Peyer's patch (tissue), 4 donors: Measurements from ENCODE around the gene SLC30A5.

Experiments
- POLR2A ChIP-seq, 2 donors: fragments of 450-650 bp; IDR thresholded peaks; one replicate each; pipeline ENCODE4 v1.5.1; 2017; ENCODE audit warnings: antibody characterized with exemption in 2 of 2, mild to moderate bottlenecking in 2 of 2, moderate library complexity in 2 of 2
- TF ChIP-seq, protein P1 (sequence below), 6 experiments: fragments of 450-650 bp in 4 of 6; fragments of 200-600 bp in 2 of 6; sonication (generic) in 1 of 6; IDR thresholded peaks; one replicate each; pipeline ENCODE4 v1.5.1; 2017 to 2019; ENCODE audit warnings: antibody characterized with exemption in 6 of 6, mild to moderate bottlenecking in 3 of 6, moderate library complexity in 1 of 6

DNA sequence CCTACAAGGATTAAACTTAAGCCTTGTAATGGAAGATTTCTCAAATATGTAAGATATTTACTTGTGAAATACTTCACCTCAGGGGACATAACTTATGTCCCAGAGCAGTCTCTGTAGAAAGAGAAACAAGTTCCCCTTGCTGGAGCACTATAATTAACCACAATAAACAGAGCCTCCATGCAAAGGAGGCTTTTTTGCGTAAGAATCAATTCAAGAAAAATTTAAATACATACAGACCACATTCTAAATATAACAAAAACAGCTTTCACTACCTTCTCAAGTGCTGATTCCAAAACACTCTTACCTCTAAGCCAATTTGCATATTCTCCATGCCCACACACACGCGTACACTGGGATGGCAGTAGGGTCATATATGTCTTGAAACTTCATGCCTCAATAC, 42.5 kb downstream of the SLC30A5 start:
- TF ChIP-seq, protein P1, sequence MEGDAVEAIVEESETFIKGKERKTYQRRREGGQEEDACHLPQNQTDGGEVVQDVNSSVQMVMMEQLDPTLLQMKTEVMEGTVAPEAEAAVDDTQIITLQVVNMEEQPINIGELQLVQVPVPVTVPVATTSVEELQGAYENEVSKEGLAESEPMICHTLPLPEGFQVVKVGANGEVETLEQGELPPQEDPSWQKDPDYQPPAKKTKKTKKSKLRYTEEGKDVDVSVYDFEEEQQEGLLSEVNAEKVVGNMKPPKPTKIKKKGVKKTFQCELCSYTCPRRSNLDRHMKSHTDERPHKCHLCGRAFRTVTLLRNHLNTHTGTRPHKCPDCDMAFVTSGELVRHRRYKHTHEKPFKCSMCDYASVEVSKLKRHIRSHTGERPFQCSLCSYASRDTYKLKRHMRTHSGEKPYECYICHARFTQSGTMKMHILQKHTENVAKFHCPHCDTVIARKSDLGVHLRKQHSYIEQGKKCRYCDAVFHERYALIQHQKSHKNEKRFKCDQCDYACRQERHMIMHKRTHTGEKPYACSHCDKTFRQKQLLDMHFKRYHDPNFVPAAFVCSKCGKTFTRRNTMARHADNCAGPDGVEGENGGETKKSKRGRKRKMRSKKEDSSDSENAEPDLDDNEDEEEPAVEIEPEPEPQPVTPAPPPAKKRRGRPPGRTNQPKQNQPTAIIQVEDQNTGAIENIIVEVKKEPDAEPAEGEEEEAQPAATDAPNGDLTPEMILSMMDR (IDR thresholded peaks at IDR 0.05) = no peak
- TF ChIP-seq POLR2A (IDR thresholded peaks at IDR 0.05) = no peak
